ENCODE results near the gene CADPS.

Gene CADPS

DNA sequence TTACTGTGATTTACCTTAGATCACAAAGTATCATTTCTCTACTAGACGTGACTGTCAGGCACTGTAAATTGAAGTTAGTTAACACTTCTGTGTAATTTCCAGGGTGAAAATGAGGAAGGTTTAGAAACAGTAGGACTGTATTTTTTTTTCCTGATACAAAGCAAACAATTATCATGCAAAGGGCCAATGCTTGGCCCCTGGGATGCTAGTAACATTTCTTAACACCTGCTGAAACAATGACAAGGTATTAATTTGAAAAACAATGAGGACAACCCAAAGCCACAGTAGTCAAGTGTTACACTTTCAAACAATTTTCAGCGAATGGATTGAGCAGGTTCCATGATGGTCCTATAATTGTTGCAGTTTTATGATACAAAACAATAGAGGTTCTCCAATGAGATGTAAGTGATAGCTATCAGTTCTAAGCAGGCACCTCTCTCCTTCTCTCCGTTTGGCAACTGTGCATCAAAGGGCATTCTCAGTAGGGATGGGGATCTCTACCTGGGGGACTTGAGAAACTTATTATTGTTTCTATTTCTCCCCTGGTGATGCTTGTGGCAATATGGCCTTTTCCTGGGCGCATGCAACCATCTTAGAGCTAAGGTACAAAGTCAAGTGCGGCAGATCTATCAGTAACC lies 435.9 kb downstream of the CADPS start:
- no peak for DNase-seq (ENCODE audit: low read depth, low spot score)

DNA sequence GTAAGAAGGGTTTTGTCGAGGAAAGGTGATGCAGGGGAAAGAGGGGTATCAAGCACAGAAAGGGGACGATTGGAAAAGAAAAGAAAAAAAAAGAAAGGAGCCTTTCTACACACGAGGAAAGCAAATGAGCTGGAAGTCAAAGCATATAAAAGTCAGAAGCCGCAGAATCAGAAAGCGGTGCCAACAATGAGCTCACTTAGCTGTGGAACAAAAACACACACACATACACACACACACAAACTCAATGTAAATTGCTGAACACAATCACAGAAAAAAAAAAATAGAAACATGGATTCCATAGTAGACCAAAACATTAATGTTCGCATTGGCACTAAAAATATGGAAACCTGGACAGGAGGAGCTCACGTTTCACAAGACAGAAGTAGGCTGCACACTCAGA lies 438.4 kb downstream of the CADPS start:
- DNase-seq (ENCODE audit: low read depth, low spot score), result no peak

DNA sequence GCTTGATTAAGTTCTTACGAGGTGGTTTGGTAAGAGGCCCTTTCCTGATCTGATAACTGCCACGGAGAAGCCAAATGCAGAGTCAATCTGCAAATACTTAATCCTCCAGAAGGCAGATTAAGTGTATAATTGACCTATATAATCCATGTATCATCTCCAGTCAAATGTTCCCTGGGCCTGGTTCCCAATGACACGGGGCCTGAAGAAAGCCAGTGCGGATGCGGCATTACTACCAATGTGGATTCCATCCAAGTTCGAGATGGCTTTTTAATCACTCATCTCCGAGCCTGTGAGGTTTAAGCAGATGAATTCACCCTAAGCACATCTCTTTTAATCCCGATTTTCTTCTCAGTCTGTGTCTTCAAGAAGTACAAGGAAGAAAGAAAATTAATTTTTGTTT lies 441.8 kb downstream of the CADPS start:
- no peak for DNase-seq (ENCODE audit: low read depth, low spot score)

DNA sequence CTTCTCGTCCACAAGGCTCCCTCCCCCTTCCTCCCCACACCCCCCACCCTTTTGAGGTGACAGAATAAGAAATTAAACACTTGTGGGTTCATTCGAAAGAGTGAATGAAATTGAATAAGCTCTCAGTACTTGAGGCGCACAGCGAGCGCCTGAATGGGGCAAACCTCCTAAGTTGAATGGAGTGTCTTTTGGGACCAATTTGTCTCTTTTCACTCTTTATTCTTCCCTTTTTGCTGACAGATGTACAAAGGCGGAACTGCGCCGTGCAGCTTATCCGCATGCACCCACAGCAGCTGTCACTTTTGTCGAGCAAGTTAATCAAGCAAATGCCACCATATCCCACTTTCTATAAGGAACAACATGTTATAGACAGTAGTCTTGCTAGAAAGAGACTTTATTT lies 454.0 kb downstream of the CADPS start:
- no peak for DNase-seq (ENCODE audit: low read depth, low spot score)

DNA sequence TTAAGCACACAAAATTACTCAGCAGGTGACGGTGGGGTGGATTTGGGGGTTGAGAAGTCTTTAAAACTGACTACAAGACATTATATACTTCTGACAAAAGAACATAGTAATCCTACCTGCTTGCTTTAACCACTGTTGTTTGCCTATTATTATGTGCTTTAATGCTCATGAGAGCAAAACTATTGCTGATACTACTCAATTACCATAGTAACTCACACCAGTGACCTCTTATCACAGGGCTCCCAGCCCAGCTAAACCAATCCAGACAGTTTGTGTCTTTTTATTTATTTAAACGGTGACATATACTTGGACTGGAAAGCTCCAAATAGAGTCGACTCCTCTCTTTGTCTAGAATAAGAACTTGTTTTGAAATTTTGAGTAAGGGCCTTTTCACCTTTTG lies 459.1 kb downstream of the CADPS start:
- no peak for DNase-seq (ENCODE audit: low read depth, low spot score)

DNA sequence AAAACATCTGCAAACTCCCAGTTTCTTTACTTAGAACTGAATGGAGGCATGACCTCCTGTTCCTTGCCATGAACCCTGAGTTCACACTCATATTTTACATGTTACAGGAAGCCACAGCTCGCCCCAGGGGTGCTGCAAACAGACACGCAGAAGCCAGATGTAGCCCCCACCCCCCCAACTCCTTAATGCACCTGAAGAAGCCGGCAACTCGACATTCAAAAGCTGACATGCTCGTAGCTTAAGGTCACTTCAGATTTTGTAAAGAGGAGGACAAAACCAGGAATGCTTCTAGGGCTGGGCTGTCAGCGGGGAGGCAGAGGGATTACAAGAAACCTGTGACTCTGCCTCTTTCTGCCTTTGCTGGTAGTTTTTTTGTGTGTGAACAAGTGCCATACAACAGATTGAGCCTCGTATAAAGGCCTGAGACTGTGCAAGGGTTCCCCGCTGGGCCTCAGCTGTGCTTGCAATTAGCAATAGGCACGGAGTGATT lies 459.9 kb downstream of the CADPS start:
- peak; percentile 86 for DNase-seq (ENCODE audit: low read depth, low spot score)

DNA sequence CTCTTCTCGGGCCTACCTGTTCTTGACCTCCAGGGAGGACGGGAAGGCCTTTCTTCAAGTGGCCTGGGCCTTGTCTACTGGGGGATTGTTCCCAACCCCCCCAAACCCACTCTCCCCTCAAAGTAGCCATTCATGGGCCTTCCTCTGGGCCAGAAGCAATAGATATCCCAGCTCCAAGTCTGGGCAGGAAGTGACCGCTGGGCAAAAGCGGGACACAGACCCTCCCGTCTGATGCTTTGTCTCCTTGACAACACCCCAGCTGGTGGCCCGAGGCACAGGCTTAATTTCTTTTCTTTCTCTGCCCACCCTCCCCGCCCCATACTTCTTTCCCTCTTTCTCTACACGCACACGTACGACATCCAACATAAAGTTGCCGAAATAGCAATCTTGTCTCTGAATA lies 460.4 kb downstream of the CADPS start:
- DNase-seq (ENCODE audit: low read depth, low spot score), result peak; percentile 75

DNA sequence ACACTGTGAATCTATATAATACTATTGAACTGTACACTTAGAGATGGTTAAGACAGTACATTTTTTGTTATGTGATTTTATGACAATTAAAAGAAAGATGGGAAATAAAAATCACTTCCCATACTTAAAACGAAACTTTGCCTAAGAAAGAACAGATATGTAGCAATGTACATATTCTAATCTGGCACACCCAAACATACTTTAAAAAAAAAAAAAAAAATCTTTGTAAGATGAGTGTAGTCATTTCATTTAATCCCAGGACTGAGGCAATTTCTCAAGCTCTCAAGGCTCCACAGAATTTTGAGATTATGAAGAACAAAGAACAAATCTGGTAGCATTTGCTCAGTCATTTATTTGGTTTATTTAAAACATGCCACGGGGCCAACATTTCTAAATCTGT lies 461.5 kb downstream of the CADPS start:
- no peak for DNase-seq (ENCODE audit: low read depth, low spot score)

DNA sequence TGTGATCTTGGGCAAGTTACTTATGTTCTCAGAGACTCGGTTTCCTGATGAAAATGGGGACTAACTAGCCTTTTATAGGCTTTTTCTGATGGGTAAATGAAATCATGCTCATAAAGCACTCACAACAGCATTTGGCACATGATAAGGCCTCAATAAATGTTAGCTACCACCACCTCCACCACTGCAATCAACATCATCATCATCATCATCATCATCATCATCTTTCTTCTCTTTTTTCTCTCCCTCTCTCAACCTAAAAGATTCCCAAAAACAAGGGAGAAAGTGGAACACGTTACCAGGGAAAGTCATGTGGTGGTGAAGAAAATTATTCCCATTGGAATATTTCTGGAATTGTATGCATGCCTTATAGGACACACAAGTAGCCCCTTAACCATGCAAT lies 468.3 kb downstream of the CADPS start:
- DNase-seq (ENCODE audit: low read depth, low spot score), result no peak

DNA sequence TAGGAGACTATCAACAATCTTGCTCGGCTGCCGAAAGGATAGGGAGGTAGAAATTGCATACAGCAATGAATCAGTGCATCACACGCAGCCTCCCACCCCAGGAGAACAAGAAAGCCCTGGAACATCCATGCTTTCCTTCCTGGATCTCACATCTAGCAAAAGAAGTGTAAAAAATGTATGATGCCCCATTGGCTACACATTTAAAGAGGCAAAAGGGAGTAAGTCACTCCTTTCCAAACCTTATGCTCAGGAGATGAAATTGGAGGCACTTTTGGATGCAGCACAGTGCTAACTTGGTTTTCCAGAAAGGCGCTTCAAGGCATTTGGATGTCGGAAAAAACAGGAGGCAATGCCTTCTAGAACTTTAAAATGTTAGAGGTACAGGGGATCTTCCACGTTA lies 469.6 kb downstream of the CADPS start:
- DNase-seq (ENCODE audit: low read depth, low spot score), result no peak

DNA sequence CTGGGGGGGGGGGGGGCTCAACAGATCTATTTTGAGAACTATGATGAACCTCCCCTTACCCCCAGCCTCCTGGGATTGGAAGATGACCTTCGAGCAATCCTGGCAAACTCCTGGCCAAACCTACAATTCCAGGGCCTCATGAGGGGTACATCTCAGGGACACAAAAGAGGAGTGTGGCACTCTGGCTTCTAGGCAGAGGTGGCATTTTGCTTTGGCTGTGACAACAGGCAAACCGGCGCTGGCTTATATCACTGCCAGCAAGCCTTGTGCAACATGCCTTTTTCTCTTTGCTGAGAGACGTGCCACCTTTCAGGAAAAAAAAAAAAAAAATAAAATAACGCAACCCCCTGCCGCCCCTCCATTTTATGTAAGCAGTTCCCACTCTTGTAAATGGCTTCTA lies 470.1 kb downstream of the CADPS start:
- no peak for DNase-seq (ENCODE audit: low read depth, low spot score)

DNA sequence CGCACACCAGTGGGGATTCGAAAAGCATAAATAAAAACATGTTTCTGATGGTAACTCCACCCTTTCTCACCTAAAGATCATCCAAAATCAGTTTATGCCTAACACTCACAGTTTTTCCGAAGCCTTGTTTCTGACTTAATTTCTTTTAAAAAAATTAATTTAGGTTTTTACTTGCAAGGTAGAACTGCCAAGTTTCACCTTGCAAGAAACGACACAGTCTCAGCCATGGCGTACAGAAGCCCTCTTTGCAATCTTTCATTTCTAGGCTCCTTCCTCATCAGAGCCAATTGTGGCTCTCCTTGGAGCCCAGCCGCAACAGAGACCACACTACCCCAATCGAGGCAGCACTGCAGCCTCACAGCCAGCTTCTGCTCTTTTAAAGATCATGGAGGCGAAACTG lies 470.9 kb downstream of the CADPS start:
- no peak for DNase-seq (ENCODE audit: low read depth, low spot score)

DNA sequence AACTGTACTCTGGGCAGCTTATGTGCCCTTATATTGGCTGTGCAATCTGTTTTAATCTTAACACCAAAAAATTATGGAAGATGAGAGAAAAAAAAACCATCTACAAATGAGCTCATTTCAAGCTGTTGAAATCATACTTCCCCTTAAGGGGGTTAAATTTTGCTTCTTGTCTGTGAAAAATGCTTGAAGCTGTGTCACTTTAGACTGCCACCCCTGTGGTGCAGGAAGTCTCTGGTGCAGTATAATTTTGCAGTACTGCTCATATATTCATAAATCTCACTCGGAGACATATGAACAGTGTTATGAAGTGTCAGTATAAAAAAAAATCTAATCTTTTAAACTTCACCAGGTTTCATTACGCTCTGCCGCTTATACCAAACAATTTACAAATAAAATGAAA lies 471.5 kb downstream of the CADPS start:
- DNase-seq (ENCODE audit: low read depth, low spot score), result no peak

DNA sequence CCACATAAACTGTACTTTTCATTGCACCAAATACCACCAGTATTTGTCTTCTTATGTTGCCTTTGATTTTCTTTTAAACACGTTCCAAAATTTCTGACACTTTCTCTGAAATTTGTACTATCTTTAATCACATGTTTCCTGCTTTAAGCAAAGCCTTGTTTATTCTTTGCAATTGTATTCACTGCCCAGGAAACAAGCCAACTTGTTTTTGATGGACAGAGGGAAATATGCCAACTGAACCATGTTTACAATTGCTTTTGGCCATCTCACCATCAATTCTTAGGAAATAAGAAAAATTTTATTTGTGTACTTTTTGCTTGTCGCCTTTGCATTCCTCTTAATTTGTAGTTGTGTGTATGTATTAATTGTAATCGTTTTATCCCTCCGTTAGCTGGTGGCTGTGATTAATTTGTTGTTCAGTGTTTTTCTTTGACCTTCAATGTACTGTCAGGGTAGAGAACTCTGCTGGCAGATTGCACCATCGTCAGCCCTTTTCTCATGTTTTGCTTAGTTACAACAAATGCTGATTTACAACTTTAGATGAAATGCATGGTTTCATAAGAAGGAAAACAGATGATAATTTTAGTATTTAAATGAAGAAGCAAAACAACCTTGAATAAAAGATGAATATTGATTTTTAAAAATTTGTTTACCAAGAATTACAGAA lies 482.5 kb downstream of the CADPS start:
- no peak for DNase-seq (ENCODE audit: low read depth, low spot score)

DNA sequence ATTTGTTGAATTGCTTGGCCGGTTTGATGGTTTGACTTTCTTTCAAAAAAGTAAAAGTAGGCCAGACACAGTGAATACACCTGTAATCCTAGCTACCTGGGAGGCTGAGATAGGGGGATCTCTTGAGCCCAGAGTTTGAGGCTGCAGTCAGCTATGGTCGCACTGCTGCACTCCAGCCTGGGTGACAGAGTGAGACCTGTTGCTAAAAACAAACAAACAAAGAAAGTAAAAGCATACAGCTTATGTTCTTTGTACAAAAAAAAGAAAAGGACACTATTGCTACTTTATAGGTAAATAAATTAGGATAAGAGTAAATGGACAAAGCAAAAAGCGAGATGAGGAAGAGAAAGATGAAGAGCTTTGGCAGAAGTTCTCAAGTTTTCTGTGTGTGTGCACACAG lies 488.0 kb downstream of the CADPS start:
- DNase-seq (ENCODE audit: low read depth, low spot score), result no peak

DNA sequence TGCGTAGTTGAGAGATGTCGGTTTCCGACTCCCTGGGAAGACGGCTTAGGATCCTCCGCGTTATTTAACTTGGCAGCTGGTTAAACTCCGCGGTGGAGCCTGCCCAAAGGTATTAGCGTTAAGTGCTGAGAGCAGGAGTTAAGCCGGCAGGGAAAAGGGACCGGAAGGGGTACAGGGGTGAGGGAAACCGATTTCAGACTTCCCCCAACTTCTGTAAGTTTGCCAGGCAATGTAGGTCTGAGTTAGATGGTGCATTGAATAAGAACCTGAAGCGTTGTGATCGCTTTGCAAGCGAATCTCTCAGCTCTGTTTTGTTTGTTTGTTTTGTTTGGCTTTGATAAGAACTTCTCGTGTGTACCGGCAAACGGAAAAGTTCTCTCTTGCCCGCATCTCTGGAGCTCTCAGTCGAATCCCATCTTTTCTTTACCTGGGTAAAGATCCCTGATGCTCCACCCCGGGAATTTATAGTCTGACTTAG lies 495.9 kb downstream of the CADPS start:
- DNase-seq (ENCODE audit: low read depth, low spot score), result peak; percentile 60

DNA sequence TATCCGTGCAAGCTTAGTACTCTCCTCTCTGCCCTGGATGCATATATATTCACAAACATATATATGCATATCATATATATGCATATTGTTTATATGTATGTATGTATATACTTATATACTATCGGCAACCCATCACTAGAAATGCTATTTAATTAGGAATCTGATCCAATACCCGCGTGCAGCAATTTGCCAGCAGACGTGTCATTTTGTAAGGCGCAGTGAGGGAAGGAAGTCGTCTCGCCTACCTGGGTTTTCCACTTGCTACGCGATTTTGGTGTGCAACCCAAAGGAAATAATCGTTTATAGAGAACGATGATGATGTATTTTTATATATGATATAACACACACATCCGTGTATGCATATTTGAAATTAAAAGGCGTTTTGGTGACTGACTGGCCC lies 496.3 kb downstream of the CADPS start:
- DNase-seq (ENCODE audit: low read depth, low spot score), result no peak

DNA sequence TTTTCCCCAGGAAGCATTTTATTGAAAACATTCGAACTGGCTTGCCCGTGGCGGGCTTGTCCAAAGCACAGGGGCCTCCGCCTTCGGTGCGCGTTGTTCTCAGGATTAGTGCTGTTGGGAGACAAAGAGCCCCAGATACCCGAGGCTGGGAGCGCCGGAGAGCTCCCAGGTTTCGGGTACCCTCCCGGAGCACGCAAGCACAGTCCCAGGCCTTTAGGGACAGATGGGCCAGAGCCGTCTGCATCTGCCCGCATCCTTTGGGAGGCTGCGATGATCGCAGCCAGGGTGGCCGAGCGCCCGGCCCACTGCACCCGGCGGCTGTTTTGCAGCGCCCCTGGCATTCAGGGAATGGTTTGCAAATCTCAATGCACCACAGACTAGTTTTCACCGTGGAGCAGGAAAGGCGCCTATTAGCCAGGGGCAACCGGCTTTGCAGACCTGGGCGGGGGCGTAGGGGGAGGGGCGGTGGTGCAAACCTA lies 496.9 kb downstream of the CADPS start:
- peak; percentile 75 for DNase-seq (ENCODE audit: low read depth, low spot score)

DNA sequence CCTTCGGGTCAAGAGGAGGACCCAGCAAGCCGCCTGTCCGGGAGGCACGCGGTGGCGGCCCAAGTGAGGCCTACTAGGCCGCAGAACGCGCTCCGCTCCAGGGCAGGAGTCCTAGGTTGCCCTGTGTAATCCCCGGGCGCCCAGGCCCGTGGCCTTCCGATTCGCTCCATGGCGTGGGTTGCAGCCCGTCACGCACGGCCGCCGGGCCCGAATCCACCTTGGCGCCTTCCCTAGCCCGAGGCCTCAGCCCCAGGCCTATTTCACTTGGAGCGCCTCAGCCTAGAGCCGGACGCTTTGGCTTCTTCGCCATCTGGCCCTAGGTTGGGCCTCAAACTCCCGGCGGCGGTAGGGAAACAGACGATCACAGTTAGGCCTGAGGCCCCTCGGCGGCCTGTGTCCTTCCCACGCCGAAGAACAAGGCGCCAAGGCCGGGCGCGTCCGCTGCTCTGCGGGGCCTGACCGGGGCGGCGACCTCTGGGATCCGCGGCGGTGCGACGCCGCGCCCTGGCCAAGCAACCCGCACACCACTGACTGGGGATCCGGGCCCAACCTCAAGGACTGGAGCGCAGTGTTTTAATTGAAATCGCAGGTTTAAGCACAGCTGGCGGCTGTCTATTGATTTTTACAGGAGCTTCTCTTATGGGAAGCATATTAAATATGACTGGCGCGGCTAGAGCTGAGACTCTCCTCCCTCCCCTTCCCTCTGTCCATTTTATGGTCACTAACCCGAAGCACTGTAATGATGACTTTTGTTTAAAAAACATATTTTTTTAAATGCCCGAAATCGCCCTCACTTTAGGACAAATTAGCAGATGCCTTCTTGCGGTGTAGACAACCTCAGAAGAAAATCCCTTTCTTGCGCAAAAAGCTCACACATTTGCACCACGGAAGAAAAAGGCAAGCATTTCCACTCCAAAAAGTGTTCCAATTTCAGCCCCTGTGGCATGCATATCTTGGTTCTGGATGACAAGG lies 498.0 kb downstream of the CADPS start:
- DNase-seq (ENCODE audit: low read depth, low spot score), result peak; percentile 71

DNA sequence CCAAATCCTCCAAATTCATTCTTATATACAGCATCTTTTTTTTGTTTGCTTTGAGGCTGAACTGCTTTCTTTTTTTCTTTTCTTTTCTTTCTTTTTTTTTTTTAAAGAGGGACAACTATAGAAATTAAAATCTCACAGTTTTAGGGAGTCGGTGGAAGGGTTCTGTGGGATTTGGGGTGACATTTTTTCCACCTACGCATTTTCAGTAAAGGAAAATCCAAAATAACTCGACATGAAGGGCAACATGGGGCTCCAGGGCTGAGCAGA lies 498.8 kb downstream of the CADPS start:
- DNase-seq (ENCODE audit: low read depth, low spot score), result no peak

DNA sequence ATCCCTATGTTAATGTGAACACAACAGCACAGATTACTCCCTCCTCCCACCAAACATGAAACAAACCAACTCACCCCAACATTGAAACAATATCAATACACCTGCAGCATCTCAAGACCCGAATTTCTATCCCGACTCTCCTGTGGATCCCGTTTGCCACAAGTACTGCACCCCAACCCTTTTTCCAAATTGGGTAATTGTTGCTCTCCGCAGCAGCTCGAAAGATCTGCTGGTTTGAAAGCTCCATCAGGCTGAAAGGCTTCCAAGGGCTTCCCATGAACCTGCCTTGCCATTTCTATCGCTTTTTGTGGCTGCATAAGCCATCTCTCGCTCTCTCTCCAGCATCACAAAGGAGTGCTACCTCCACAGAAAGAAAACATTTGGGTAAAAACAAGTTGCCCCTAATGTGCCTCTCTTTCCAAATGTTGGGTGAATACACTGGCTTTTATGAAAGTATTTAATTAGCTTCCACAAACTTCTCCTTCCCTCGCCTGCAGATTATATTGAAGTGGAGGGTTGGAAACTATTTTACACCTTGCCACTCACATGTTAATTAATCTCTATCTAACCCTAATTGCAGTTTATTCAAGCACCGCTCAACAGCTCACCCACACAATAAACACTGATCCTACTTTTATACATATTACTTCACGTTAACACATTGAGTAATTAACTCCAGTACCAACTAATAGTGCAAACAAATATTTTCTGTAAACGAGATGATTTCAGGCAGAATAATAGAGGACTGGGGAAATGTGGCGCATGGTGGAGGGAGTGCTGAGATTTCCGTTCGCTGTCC lies 499.4 kb downstream of the CADPS start:
- DNase-seq (ENCODE audit: low read depth, low spot score), result peak; percentile 19

Measured in ELF-1 (cell line).